Peyer's patch (tissue), 4 donors: ENCODE results near the gene POU2F3.

Experiments
- CTCF ChIP-seq, 6 experiments: fragments of 450-650 bp in 4 of 6; fragments of 200-600 bp in 2 of 6; sonication (generic) in 1 of 6; IDR thresholded peaks; one replicate each; pipeline ENCODE4 v1.5.1; 2017 to 2019; ENCODE audit warnings: antibody characterized with exemption in 6 of 6, mild to moderate bottlenecking in 3 of 6, moderate library complexity in 1 of 6
- POLR2A ChIP-seq, 2 donors: fragments of 450-650 bp; IDR thresholded peaks; one replicate each; pipeline ENCODE4 v1.5.1; 2017; ENCODE audit warnings: antibody characterized with exemption in 2 of 2, mild to moderate bottlenecking in 2 of 2, moderate library complexity in 2 of 2

- no peak for TF ChIP-seq CTCF (IDR thresholded peaks at IDR 0.05)
- no peak for TF ChIP-seq POLR2A (IDR thresholded peaks at IDR 0.05)
These were observed 45.3 kb downstream of the POU2F3 start for GRCh38 chr11:120285256-120285655.
